Neutrophil (primary cell): ENCODE data around the gene AKAIN1.

ENCODE experiments used
- H3K27ac ChIP-seq: fragments of 200-600 bp; sonication (generic); 2 replicates; pipeline ENCODE4 v1.5.1; 2016; ENCODE audit warnings: mild to moderate bottlenecking, moderate library complexity
- H3K27me3 ChIP-seq: fragments of 200-600 bp; sonication (generic); 2 replicates; pipeline ENCODE4 v1.6.0; 2016; ENCODE audit warnings: mild to moderate bottlenecking
- H3K36me3 ChIP-seq: fragments of 200-600 bp; sonication (generic); 2 replicates; pipeline ENCODE4 v1.5.1; 2017
- H3K4me1 ChIP-seq, 2 experiments: fragments of 200-600 bp in 1 of 2; sonication (generic) in 1 of 2; 1 replicate in 1 of 2; 2 replicates in 1 of 2; pipeline versions ENCODE4 v1.5.1 to v1.6.1; 2013 to 2016; ENCODE audit warnings: low read depth in 1 of 2, low read length in 1 of 2, mild to moderate bottlenecking in 1 of 2, moderate library complexity in 1 of 2; ENCODE audit not compliant: control insufficient read depth in 1 of 2, insufficient read depth in 1 of 2
- H3K4me3 ChIP-seq, 2 experiments: fragments of 200-600 bp in 1 of 2; sonication (generic) in 1 of 2; 1 replicate in 1 of 2; 2 replicates in 1 of 2; pipeline ENCODE4 v1.5.1; 2013 to 2016; ENCODE audit warnings: low read depth in 1 of 2, low read length in 1 of 2, mild to moderate bottlenecking in 1 of 2, moderate library complexity in 1 of 2
- H3K9me3 ChIP-seq: fragments of 200-600 bp; sonication (generic); 2 replicates; pipeline ENCODE4 v1.5.1; 2016
- TF ChIP-seq, protein P1 (sequence below): fragments of 200-600 bp; sonication (generic); IDR thresholded peaks from 2 replicates; pipeline ENCODE4 v1.5.1; 2016; ENCODE audit warnings: antibody characterized with exemption

Gene AKAIN1

DNA sequence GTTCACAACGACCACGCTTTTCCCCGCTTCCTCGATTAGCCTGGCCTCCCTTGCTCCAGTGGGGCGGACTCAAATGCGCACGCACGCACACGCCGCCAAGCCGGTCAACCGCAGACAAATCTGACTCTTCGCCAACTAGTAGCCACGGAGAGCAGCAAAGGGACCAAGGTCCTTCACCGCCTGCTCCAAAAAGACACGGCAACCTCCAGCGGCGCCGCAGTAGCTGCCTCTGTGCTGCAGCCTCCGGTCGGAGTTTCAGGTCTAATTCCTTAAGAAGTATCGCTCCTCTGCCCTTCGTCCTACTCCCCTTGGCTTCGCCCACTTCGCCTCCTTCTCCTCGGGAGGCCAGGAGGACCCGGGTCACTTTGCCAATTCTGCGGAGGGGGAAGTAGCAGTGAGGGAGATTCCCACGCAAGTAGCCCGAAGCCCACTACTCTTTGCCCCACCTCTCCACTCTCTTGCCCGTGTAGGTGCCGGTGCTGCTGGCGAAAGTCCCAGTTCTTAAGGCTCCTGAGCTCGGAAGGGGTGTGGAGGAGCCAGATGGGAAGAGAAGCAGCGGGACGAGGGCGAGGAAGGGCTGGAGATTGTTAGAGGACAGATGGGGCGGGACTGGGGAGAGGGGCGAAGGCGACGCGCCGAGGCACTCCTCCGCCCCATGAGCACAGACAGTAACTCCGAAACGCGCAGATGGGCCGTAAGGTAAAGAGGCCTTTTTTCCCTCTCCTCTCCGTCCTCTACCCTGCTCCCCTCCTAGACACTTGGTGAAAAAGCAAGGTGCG is 615 bp downstream of the AKAIN1 start:
- no peaks in the 10 kb centered on the region for H3K4me1 ChIP-seq
- no peaks in the 10 kb centered on the region for H3K9me3 ChIP-seq
- no peak overlapping the region for H3K27ac ChIP-seq
- H3K36me3 ChIP-seq: no peaks in the 10 kb centered on the region
- peaks cover 77% of the 10 kb centered on the region for H3K27me3 ChIP-seq
- H3K4me3 ChIP-seq: no peak overlapping the region
- TF ChIP-seq, protein P1, sequence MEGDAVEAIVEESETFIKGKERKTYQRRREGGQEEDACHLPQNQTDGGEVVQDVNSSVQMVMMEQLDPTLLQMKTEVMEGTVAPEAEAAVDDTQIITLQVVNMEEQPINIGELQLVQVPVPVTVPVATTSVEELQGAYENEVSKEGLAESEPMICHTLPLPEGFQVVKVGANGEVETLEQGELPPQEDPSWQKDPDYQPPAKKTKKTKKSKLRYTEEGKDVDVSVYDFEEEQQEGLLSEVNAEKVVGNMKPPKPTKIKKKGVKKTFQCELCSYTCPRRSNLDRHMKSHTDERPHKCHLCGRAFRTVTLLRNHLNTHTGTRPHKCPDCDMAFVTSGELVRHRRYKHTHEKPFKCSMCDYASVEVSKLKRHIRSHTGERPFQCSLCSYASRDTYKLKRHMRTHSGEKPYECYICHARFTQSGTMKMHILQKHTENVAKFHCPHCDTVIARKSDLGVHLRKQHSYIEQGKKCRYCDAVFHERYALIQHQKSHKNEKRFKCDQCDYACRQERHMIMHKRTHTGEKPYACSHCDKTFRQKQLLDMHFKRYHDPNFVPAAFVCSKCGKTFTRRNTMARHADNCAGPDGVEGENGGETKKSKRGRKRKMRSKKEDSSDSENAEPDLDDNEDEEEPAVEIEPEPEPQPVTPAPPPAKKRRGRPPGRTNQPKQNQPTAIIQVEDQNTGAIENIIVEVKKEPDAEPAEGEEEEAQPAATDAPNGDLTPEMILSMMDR: no peak

- Histone ChIP-seq H3K36me3 (no peaks in the 10 kb centered on the region), H3K4me3 (no peak overlapping the region), H3K27me3 (peaks cover 70% of the 10 kb centered on the region), H3K27ac (no peak overlapping the region), H3K4me1 (no peaks in the 10 kb centered on the region), H3K9me3 (no peaks in the 10 kb centered on the region)
- TF ChIP-seq, protein P1: no peak
These were observed 1.4 kb downstream of the AKAIN1 start for GRCh38 chr18:5195656-5196055.

DNA sequence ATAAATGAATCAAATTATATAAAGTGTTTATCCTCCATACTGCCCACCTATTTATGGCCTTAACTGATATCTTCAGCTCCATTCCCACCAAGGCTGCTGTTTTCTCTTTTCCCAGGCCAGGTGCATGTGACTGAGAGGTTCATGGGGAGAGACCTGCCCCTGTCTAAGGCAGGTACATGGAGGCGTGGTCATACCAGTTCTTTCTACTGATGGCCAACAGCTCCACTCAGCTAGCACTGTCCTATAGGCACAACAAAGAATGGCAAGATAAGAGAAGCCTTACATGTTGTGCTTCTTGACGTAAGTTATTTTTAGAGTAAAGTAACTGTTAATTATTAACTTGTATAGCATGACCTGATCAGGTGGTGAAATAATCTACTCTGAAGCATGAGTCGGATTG is 16.8 kb downstream of the AKAIN1 start:
- TF ChIP-seq, protein P1: no peak
- Histone ChIP-seq H3K9me3 (no peaks in the 10 kb centered on the region), H3K4me1 (no peaks in the 10 kb centered on the region)

GRCh38 chr18:5178519-5178918 is 18.5 kb downstream of the AKAIN1 start:
- Histone ChIP-seq H3K27ac (no peak overlapping the region), H3K36me3 (no peaks in the 10 kb centered on the region), H3K9me3 (no peaks in the 10 kb centered on the region), H3K4me1 (no peaks in the 10 kb centered on the region), H3K27me3 (no peaks in the 10 kb centered on the region), H3K4me3 (no peak overlapping the region)
- TF ChIP-seq, protein P1: no peak

More for the DNA sequence above, 16.8 kb downstream of the AKAIN1 start:
- Histone ChIP-seq H3K36me3 (no peaks in the 10 kb centered on the region), H3K27me3 (no peaks in the 10 kb centered on the region), H3K4me3 (no peak overlapping the region), H3K27ac (no peak overlapping the region)

GRCh38 chr18:5175378-5175777 is 21.7 kb downstream of the AKAIN1 start:
- no peaks in the 10 kb centered on the region for H3K36me3 ChIP-seq
- no peak overlapping the region for H3K27ac ChIP-seq
- H3K4me1 ChIP-seq: no peaks in the 10 kb centered on the region
- H3K27me3 ChIP-seq: no peaks in the 10 kb centered on the region
- TF ChIP-seq, protein P1: no peak
- no peaks in the 10 kb centered on the region for H3K9me3 ChIP-seq
- no peak overlapping the region for H3K4me3 ChIP-seq
